Measurements from ENCODE around the gene SMARCB1.

The SMARCB1 gene

DNA sequence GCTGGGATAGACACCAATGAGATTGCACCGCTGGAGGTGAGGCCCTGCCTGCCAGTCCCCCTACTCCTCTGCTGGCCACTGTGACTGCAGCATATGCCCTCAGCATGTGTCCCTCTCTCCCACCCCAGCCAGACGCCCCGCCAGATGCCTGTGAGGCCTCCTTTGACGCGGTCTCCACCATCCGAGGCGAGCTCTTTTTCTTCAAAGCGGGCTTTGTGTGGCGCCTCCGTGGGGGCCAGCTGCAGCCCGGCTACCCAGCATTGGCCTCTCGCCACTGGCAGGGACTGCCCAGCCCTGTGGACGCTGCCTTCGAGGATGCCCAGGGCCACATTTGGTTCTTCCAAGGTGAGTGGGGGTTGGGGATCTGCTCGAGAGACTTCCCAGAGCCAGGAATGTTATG lies 5.7 kb upstream of the SMARCB1 start:
- no peak for DNase-seq

DNA sequence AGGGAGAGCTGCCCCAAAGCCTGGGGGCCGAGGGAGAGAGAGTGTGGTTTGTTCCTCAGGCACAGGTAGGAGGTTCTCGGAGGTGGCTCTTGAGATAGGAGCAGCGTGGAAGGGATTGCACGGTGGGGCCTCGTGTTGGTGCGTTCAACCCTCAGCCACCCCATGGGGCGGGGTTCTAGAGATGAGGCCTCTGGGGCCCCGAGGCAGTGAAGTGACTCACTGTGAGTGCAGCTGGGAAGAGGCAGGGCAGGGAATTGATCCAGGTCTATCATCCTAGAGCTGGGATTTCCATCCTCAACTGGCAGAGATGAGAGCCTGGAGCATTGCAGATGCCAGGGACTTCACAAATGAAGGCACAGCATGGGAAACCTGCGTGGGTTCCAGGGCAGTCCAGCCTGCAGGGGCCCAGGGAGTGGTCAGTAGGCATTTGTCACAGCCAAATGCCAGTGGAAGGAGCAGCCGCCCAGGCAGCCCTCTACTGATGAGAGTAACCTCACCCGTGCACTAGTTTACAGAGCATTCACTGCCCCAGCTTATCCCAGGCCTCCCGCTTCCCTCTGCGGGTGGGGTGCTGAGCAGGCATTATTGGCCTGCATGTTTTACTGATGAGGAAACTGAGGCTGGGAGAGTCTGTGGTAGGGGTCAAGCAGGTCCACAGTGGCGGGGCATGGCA lies 5.1 kb upstream of the SMARCB1 start:
- no peak for DNase-seq

- DNase-seq, result no peak
These were observed 4.5 kb upstream of the SMARCB1 start for GRCh38 chr22:23782252-23782651.

DNA sequence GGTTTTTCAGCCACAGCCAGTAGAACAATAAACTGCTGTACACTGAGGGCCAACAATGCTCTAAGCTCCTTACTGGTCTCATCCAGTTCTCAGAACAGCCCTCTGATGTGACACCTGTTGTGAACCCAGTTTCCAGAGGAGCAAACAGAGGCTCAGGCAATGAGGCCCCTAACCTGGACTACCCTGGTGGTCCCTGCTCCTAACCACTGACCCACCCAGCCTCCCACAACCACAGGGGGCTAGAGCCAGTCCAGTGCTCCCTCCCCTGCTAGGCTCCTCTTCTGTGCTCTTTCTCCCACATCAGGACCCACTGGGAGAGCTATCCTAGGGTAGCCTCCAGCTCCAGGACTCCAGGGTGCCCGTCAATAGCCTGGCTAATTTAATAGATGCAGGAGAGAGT lies 4.1 kb upstream of the SMARCB1 start:
- DNase-seq, result no peak

- DNase-seq, result no peak
These were observed 3.3 kb upstream of the SMARCB1 start for GRCh38 chr22:23783265-23784150.

DNA sequence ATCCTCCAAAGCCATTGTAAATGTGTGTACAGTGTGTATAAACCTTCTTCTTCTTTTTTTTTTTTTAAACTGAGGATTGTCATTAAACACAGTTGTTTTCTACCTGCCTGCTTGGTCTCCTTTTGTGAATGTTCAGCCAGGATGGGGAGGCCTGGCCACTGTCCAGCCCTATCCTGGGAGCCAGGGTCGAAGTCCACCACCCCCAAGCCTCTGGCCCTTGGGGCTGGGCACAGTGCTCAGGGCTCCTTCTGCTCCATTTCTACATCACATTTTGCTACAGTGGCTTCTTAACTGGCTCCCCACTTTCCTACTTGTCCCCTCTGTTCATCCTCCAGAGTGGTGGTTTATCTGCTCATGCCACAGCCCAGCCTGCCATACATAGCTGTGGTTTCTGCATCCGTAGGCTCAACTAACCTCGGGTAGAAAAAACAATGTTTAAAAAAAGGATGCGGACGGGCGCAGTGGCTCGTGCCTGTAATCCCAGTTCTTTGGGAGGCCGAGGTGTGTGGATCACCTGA lies 2.5 kb upstream of the SMARCB1 start:
- no peak for DNase-seq

DNA sequence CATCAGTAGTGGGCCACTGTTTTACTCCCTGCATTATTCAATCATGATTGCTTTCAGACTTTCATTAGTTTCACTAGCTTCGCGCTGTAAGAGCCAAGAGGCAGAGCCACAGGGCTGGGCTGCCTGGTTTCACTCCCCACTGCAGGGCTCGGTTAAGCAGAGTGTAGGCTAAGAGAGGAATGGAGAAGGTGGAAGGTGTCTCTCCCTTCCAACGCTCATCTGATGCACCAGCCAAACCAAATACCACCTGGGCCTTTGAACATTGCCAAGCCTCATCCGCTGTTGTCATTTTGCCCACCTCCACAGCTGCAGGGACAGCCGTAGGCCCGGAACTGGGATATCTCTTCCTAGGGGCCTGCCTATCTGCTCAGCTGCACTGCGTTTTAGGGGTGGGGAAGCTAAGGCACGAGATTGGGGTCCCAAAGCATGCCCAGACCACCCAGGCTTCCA lies 480 bp upstream of the SMARCB1 start:
- no peak for DNase-seq

GRCh38 chr22:23787600-23787896 lies 782 bp downstream of the SMARCB1 start:
- no peak for DNase-seq

DNA sequence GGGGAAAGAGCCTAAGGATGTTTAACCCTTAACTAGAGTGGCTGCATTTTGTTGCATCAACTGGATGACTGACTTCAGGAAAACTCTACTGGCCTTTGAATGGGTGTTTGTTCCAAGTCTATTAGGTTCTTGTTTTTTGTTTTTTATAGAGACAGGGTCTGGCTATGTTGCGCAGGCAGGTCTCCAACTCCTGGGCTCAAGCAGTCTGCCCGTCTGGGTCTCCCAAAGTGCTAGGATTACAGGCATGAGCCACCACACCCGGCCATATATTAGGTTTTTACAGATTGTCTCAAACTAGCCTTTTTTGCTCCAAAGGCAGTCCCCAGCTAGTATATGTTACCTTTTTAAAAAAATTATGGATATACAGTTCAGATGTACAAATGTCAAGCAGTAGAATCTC lies 1.1 kb downstream of the SMARCB1 start:
- DNase-seq, result no peak

DNA sequence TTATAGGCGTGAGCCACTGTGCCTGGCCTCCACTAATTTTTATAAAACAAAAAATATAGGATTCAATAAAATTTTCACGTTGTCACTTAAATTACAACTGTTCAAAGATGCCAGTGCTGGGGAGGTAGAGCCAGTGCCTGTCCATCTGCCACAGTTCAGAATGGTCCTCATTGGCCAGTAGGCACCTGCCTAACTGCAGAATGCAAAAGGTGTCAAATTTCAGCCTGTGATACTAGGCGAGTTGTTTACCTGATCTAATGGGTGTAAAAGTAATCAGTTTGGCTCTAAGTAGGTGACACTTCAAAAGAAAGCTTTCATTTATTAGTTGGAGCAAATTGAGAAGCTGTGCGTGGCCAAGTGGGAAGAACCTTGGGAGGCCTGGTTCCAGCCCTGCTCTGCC lies 2.4 kb downstream of the SMARCB1 start:
- DNase-seq, result no peak

- no peak for DNase-seq
These were observed 2.9 kb downstream of the SMARCB1 start for GRCh38 chr22:23789638-23790037.

- DNase-seq, result no peak
These were observed 4.3 kb downstream of the SMARCB1 start for GRCh38 chr22:23790819-23791737.

- no peak for DNase-seq
These were observed 5.2 kb downstream of the SMARCB1 start for GRCh38 chr22:23791738-23792645.

DNA sequence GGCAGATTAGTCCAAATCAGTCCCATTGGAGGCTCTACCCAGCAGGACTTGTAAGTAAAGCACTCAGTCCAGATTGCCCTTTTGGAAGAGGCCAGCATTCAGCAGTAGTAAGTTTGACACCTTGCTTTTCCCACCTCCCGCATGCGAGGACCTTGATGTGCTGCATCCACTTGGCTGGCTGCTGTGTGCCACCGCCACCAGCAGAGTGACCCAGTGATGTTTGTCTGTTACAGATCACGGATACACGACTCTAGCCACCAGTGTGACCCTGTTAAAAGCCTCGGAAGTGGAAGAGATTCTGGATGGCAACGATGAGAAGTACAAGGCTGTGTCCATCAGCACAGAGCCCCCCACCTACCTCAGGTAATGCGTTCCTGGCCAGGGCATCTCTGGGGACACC lies 6.6 kb downstream of the SMARCB1 start:
- DNase-seq, result no peak

GRCh38 chr22:23796461-23796860 lies 9.7 kb downstream of the SMARCB1 start:
- DNase-seq, result no peak

DNA sequence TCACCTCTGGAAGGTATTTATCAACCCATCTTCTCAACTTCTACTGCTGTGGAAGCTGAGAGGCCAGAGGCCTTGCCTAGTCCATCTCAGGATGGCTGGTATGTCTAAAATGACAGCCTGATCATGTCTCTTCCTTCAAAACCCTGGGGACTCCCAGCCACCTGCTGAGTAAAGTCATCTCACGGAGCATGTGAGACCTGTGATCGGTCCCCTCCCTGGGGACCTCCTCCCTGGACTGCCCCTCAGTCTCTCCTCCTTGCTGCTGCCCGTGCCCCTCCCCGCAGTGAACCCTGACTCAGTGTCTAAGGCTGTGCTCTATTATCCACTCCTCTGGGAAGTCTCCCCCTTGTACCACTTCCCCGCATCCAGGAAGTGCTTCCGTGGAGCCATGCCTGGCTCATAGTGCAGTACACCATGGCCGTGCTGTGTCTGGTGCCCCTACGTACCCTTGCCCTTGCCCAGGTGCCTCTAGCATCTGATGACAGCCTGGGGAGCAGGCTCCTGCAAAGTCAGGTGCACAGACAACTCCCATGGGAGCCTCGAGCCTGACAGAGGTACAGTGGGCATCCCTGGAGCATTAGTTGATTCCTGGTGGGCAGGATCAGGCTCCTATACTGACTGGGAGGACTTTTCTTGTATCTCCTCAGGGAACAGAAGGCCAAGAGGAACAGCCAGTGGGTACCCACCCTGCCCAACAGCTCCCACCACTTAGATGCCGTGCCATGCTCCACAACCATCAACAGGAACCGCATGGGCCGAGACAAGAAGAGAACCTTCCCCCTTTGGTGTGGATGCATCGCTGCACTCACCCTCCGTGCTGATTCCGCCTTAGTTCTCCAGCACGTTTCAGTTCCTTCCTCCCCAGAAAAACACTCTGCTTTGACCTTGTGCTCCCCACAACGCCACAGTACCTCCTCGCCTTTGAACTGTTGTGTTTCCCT lies 13.8 kb downstream of the SMARCB1 start:
- no peak for DNase-seq

- no peak for DNase-seq
These were observed 14.6 kb downstream of the SMARCB1 start for GRCh38 chr22:23801238-23801821.

- DNase-seq, result no peak
These were observed 15.2 kb downstream of the SMARCB1 start for GRCh38 chr22:23801886-23802377.

- DNase-seq, result no peak
These were observed 16.4 kb downstream of the SMARCB1 start for GRCh38 chr22:23803001-23803819.
